Activated CD4-positive, alpha-beta T cell treated with anti-CD3 and anti-CD28 coated beads, Interleukin-10, Interleukin-2, amounts not matched to agents 100 ng/mL and 50 ng/mL, durations not matched to agents 16 hours and 8 hours (primary cell): ENCODE measurements around the gene CBX7.

ENCODE experiments used
- DNase-seq: peaks from one replicate; pipeline ENCODE4 v3.0.0-alpha.2; 2020

Gene CBX7

DNA sequence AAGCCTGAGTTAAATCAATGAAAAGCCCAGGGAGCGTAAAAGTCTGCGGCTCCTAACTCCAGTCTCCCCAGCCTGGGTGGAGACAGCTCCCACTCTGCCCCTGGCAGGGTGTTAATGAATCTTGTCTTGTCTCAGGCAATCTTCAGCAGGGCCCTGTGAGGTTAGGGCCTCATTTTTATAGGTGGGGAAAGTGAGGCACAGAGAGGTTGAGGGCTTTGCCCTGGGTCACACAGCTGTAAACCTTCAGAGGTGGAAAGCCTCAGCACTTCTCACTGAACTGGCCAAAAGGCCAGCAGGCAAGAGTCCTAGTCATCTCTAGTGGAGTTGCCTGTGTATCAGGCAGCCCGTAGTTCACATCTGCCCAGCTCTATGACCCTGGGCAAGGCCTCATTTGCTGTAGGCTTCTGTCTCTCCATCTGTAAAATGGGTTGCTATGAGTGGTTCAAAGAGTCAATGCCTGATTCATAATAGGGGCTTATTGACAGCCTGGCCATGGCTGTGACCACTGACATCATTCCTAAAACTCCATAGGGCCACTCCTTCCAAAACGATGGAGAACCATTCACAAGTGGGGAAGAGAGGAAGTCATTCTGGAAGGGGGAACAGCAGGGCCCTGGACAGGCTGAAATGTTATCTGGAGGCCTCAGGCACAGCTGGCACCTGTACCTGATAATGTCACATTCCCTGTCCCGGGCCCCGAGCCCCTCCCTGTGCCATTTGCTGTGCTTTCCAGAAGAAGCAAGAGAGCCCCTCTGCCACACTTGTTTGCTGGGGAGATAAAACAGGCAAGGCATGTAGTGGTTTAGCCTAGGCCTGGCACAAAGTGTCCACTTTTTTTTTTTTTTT, 6.0 kb downstream of the CBX7 start:
- no peak for DNase-seq

DNA sequence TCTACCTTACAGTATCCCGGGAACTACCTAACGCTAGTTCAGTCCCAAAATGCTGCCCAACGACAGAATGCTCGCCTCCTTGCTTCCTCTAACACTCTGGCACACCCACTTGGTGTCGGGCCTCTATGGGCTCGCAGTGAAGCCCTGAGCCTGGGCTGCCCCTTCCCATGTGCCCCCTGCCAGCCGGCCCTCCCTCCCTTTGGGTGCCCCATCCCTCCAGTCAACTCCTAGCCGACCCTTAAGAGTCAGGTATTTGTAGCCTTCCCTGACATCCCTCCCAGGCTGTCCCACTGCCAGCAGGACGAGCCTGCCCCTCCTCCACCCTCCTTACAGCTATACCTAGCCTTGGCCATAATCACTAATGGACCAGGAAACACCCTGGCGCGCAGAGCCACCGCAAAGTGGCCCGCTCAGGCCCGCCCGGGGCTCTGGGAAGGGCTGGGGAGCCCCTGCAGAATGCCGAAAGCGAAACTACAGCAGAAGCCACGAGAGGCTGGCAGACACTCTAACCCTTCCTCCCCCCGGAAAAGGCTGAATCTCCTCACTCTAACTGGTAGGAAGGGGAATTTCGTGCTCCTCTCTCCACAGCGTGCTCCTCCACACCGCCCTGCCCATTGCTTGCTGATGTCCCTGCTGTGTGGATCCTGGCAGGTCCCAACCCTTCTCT, 8.2 kb downstream of the CBX7 start:
- peak; percentile 77 for DNase-seq

DNA sequence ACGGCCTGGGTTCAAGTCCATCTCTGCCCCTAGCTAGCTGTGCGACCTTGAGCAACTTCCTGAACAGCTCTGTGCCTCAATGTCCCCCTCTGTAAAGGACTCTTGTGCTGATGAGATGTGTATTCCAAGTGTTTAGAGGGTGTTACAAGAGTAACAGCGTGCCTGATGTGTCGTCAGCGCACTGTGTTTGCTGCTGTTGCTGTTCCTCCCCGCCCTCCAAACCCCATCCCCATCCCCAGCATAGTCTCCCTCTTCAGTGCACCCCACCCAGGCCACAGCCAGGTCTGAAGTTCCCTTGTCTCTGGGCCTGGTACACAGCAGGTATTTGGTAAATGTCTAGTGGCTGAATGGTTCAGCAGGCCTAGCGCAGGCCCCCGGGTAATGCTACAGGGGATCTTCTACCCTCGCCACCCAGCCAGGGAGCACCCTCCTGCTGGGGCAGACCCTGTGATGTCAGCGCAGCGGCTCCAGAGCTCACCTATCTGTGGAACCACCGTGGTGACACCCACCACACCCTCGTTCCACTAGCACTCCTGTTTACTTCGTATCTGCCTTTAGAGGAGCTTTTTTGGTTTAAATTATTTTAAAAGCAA, 10.3 kb downstream of the CBX7 start:
- no peak for DNase-seq

DNA sequence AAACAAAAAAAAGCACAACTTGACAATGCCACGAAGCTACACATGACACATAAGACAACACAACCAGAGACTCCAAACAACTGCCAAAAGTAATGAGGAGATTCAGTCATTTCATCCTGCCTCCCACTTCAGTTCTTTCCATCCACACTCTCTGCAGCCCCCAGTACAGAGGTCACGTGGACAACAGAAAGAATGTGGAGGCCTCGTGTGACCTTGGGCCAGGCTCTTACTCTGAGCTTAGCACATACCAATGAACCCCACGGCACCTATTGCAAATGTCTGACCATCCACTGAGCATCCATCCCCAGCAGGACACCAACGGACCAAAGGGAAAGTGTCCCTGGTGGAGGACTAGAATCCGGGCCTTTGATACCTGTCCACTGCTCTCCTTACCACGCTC, 12.5 kb downstream of the CBX7 start:
- DNase-seq: no peak

DNA sequence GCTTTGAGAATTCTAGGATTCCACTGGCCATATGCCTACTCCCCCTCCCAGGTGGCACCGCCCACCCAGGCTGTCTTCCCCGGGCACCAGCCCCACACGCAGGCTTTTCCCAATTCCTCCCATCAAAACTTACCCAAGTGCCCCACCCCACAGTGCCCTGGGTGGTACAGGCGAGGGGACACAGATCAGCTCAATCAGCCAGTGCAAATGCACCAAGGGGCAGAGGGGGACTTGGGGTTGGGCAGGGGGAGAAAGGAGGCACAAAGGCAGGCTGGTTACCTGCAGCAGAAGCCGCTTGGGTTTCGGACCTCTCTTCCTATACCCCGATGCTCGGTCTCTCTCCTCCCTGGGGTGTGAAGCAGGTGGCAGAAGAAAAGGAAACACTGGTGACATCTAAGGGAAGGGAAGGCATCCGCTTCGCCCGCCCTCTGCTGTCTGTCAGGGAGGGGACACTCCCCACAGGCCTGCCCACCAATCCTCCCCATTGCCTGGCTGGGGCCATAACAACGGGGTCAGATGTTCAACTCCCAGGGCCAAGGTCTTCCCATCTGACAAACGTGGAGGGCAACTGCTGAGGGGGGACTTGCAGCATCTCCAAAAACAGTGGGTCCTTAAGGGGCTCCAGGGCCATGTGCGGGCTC, 14.0 kb downstream of the CBX7 start:
- no peak for DNase-seq

DNA sequence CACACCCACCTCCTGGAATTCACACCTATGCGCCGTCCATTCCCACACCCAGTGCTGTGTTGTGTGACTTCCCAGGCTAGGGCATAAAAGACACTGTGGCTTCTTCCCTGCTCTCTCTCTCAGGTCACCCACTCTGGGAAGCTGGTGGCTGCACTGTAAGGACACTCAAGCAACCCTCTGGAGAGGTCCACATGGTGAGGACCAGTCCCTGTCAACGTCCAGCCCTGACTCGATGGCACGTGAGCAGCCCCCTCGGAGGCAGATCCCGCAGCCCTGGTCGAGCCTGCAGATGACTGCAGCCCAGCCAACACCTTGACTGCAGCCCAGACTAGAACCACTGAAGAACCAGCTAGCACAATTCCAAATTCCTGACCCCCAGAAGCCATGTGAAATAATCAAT, 16.2 kb downstream of the CBX7 start:
- DNase-seq: no peak

DNA sequence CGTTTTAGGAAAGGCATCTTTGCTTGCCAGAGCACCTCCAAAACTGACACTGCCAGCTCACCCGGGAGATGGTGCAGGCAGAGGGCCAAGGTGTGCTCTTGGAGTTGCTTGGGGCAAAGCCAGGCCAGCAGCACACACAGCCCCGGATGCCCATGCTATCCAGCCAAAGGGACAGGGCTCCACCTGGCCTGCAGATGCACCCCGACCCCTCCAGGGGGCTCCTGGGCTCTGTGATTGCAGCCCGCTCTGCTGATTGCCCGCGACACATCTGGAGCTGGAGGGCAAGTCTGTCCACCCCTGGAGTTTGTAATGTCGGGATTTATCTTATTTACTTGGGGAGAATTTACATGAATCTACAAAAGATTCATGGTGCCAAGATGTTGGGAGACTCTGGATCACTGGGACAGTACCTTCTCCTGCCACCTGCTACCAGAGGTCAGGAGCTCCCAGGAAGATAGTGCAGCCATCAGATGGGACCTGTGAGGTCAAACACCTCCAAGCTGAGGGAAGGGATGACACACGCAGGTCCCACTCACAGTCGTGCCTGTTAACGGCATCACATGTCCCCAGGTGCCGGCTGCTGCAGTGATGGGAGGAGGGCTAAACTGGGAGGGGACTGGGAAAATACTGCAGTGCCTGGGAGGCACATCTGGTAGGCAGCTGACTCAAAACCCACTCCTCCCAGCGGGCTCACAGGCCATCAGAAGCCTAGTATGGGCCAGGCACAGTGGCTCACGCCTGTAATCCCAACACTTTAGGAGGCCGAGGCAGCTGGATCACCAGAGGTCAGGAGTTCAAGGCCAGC, 17.2 kb downstream of the CBX7 start:
- peak; percentile 47 for DNase-seq

DNA sequence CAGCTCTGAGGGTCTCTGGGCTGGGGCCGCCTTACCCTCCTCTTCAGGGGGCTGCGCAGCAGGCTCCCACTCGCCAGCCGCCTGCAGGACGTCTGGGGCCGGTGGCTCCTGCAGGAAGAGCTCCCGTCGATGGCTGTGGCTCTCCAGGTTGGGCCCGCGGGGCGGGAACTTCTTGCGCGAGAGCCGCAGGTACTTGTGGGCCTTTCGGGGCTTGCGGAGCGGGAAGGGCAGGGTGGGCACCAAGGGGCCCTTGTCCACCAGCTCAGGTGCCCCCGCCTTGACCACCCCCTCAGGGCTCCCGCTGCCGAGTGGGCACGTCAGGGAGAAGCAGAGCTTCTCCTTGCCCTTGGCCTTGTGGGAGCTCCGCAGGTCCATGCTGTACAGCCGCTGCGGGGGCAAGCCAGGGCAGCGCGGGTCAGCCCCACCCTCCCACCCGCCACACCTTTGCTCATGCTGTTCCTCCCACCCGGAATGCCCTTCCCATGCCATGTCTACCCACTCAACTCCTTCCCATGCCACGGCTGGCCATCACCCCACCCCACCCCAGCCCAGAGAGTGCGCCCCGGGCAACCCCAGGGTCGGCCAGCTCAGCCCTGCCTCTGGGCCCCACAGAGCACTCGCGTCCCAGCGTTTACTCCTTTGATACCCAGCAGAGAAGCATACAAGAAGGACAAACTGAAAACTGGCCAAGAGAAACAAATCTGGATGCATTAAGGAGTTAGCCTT, 18.0 kb downstream of the CBX7 start:
- no peak for DNase-seq

DNA sequence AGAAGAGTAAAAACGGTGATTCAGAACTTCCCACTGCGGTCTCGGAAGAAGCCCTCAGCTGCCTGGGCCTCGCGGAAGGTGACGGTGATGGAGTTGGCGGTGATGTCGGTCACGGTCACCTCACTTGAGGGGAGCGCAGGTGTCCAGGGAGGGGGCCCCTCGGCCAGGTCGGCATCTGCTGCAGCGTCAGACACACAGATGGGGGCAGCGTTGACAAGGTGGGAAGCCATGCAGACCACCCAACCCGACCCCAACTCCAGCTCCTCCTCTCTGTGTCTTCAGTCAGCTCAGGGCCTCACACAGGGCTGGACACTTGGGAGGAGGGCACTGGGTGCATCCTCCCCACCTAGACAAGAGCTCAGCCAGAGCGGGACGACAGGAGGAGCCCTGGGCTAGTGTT, 18.6 kb downstream of the CBX7 start:
- DNase-seq: no peak

DNA sequence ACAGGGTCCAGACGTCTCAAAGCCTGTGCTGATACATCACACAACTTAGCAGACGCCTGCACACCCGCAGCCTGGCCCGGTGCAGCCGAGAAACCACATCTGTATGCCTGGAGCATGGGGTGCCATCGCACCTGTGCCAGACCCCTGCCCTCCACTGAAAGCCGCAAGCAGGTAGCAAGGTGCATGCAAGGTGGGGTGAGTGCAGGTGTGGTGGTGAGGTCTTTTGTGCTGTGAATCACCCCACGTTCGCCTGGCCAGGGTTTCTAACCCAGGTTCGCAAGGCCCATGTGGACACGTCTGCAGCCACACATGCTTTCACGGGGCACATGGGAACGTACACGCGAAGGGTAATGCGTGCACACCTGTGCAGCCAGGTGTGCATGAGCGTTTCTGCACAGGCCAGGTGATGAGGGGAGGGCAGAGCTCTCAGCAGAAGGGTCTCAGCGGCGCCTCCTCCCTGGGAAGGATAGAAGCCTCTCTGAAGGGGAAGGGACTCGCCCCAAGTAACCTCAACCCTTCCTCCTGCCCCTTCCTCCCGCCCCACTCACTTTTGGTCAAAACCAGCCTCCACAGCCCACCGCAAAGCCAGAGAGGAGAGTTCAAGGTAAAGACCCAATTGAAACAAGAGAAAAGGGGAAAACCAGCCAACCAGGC, 19.5 kb downstream of the CBX7 start:
- DNase-seq: no peak

DNA sequence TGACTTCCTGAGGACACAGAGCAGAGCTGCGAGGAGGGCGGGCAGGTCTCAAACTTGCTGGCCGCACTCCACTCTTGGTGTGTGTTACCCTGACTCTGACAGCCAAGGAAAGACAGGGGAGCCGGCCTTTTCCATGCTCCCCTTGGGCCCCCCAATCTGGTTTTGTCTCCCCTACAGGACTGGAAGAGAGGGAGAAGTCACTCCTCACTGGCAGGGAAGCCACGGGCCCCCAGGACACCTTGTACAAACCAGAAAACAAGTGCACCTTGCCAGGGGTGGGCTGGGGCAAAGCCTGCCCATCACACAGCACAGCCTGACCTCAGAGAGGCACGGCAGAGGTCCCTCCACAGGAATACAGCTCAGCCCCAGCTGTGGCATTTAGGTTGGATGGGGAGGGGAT, 20.2 kb downstream of the CBX7 start:
- DNase-seq: no peak

DNA sequence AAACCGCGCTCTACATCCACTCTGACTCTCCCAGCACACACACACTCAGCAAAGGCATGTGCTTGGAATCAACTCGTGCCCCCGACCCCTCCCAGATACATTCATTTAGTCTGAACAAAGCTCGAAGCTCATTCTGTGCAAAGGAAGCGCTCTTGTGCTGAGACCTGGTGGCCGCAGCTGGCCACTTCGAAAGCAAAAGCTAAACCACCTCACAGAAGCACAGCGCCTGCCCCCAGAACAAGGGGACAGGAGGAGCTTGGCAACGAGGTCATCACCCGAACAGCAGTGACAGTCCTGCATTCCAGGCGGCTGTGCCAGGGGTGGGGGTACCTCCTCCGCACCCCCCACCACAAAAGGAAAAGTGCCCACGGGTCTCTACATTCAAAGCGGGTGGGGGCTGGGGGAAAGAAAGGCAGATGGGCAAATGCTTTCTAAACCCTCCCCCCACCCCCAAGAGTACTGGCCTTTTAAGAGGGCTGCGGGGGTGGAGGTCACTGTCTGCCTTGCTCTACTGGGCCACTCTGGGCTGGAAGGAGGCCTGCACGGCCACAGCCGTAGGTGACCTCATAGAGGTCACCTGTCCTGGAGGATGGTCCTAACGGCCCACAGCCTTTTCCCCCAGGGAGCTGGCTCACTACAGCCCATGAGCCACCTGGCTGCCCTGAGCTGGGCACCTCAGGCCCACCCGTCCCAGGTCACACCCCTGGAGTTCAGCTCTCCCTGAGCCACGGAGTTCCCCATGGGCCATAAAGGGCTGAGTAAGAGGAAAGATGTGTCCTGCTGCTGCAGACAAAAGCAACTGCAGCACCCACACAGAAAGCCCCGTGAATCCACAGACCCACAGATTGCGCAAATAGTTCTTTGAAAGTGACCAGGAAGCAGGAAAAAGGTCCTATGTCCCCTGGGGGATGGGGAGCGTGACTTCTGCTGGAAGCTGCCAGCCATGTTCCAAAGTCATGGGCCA, 21.3 kb downstream of the CBX7 start:
- DNase-seq: no peak

DNA sequence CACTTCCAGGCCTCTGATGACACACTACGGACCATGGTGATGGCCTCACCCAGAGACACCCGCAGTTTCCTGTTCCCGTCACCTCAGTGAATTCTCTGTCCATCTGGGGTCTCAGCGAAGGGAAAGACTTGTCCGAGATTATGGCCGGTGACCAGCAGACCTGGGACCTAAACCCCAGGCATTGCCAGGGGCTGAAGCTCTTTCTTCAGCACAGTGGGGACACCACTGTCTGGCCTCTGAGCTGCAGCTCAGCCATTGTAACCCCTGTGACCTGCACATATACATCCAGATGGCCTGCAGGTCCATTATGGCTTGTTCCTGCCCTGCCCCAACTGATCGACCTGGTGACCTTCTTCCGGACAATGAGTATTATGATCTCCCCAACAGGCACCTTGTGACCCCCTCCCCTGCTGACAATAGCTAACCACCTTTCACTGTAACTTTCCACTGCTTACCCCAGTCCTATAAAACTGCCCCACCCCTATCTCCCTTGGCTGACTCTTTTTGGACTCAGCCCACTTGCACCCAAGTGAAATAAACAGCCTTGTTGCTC, 22.3 kb downstream of the CBX7 start:
- no peak for DNase-seq

DNA sequence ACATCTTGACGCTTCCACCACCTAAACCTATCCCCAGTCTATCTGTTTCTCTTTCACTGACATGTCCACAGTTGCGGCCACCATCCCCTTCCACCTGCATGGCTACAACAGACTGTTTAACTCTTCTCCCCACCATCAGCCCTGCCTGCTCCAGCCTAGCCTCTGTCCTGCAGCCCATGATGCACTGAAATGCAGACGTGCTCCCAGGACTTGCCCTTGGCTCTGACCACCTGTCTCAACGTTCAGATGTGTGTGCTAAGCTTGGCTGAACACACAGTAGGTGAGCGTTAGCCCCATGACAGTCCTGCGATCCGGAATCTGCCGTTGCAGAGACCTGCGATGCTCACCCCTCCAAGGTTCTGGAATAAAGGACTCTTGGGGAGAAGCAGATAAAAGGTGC, 22.7 kb downstream of the CBX7 start:
- no peak for DNase-seq

DNA sequence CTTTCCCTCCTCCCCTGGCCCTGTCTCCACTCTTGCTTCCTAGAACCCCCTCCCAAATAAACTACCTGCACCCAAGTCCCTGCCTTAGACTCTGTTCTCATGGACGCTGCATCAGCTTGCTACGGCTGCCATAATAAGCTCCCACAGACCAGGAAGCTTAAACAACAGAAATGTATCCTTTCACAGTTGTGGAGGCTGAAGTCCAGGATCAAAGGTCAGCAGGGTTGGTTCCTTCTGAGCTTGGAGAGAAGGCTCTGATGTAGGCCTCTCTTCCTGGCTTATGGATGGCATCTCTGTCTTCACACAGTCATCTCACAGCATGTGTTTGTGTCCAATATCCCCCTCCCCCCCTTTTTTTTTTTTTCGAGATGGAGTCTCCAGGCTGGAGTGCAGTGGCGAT, 23.4 kb downstream of the CBX7 start:
- DNase-seq: no peak

DNA sequence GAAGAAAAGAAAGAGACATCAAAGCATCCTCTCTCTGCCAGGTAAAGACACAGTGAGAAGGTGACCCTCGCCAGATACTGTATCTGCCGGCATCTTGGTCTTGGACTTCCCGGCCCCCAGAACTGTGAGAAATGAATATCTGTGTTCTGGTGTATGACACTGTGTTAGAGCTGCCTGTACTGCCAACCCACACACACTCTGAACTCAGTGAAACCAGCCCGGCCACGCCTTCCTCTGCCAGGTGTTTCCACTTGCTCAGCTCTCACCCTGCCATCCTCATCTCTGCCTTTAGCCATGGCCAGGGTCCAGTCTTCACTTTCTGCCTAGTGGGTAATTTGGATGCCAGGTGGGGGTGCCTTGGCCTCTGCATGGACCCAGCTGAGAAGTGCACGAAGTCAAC, 24.0 kb downstream of the CBX7 start:
- DNase-seq: no peak

DNA sequence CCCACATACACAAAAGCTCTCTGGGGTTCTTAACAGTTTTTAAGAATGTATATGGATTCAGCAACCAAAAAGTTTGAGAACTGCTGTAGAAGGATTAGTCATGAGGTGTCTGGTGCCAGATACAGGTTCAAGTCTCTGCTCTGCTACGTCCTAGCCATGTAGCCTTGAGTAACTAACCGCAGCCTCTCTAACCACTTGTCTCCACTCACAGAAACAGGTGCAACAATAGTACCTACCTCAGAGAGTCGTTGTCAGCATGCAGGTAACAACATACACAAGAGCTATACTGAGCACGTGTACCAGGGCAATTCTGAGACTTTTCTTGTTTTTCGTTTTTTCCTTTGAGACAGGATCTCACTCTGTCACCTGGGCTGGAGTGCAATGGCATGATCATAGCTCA, 26.9 kb downstream of the CBX7 start:
- DNase-seq: no peak

DNA sequence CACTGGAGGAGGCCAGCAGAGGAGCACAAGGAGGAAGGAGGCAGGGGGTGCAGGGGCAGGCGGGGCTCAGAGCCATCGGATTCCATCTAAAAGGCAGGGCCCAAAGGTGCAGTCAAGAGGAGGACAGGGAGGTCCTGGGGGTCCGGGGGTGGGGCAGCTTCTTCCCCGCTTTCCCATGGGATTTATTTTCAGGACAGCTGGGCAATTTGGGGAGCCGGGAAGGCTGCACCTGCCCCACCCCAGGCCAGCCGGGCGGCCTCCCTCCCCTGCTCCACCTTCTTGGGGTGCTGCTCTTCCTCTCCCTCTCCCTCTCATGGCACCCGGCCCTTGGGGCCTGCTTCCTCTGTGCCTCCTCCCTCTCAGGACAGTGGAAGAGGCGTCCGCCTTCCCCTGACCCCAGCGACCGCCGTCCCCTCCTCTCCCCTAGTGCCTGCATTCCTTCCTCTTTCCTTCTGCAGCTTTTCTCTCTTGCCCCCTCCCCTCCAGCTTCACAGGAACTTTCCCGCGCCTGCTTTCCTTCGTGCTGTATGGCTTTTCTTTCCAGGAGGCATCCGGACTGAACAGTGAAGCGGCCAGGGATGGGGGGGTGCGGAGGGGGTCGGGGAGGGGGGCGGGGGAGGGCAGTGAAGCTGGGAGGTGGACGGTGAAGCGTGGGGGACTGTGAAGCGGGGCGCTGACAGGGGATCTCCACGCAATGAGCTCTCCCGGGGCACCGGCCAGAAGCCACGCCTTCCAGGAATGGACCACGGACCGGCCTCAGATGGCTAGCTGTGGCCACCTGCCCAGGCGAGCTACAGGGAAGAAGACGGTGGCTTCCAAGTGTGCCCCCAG, 28.5 kb downstream of the CBX7 start:
- no peak for DNase-seq
